Dermis microvascular lymphatic vessel endothelial cell (primary cell): ENCODE measurements around the gene INPP5F. TPM values are rescaled to one million over a fixed set of nuclear protein-coding genes. Genes with fewer than 3 reads are reported as not detected.

ENCODE experiments used
- DNase-seq, 2 donors: peaks; one replicate each; pipeline versions ENCODE4 v3.0.0 to v3.0.0-alpha.2; 2010; ENCODE audit warnings: low read depth in 2 of 2
- total RNA-seq: library from RNA; depleted of rRNA; stranded (reverse); fragments of >200 nt; gene quantifications from 2 replicates; pipeline ENCODE4 v1.2.1, GENCODE V29; 2014

The INPP5F gene
- total RNA-seq, 1 donor from 2014 or later, result 9.4 TPM

- no peak for DNase-seq
Measured at GRCh38 chr10:119815671-119816070, 89.8 kb downstream of the INPP5F start.

- DNase-seq, result peak in 1 of 2 donors; percentile 47
Measured at GRCh38 chr10:119817991-119818888, 92.4 kb downstream of the INPP5F start.

- DNase-seq, result no peak
Measured at GRCh38 chr10:119818889-119819270, 93.0 kb downstream of the INPP5F start.

- DNase-seq, result no peak
Measured at GRCh38 chr10:119821182-119821581, 95.3 kb downstream of the INPP5F start.

GRCh38 chr10:119824299-119824698 is 98.4 kb downstream of the INPP5F start:
- DNase-seq, result no peak

- no peak for DNase-seq
Measured at GRCh38 chr10:119826771-119827170, 100.9 kb downstream of the INPP5F start.

GRCh38 chr10:119827430-119827829 is 101.6 kb downstream of the INPP5F start:
- DNase-seq, result no peak

GRCh38 chr10:119829429-119829828 is 103.6 kb downstream of the INPP5F start:
- DNase-seq, result no peak

GRCh38 chr10:119830851-119831250 is 105.0 kb downstream of the INPP5F start:
- DNase-seq, result no peak

- no peak for DNase-seq
Measured at GRCh38 chr10:119831656-119832055, 105.8 kb downstream of the INPP5F start.

GRCh38 chr10:119832951-119833350 is 107.1 kb downstream of the INPP5F start:
- DNase-seq, result no peak

GRCh38 chr10:119834188-119834587 is 108.3 kb downstream of the INPP5F start:
- no peak for DNase-seq

GRCh38 chr10:119845656-119846055 is 119.8 kb downstream of the INPP5F start:
- DNase-seq, result no peak

GRCh38 chr10:119849031-119849789 is 123.4 kb downstream of the INPP5F start:
- DNase-seq, result no peak

- DNase-seq, result no peak
Measured at GRCh38 chr10:119849944-119850343, 124.1 kb downstream of the INPP5F start.

GRCh38 chr10:119852277-119852676 is 126.4 kb downstream of the INPP5F start:
- DNase-seq, result no peak

GRCh38 chr10:119852822-119853221 is 127.0 kb downstream of the INPP5F start:
- DNase-seq, result no peak

- DNase-seq, result no peak
Measured at GRCh38 chr10:119853574-119853973, 127.7 kb downstream of the INPP5F start.

- DNase-seq, result no peak
Measured at GRCh38 chr10:119858063-119858462, 132.2 kb downstream of the INPP5F start.

- DNase-seq, result peak; percentile 51 to 70
Measured at GRCh38 chr10:119859420-119860258, 133.8 kb downstream of the INPP5F start.

- no peak for DNase-seq
Measured at GRCh38 chr10:119860866-119861607, 135.2 kb downstream of the INPP5F start.
